ENCODE results near the gene USP10.

DNA sequence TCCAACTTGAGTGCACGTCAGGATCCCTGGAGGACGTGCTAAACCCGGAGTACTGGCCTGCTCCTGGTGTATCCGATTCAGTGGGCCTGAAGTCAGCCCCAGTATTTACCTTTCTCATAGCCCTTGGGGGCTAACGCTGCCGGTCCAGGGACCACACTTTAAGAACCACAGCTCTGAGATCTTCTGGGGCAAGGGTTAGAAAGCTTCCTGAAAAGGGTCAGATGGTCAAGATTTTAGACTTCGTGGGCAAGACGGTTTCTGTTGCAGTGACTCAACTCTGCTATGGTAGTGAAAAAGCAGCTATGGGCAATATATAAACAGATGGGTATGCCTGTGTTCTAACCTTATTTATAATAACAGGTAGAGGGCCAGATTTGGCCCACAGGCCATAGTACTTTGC is 14.6 kb upstream of the USP10 start:
- TF ChIP-seq CTCF (IDR thresholded peaks at IDR 0.05; ENCODE audit: insufficient read depth, low read depth, low read length) (no peak), EZH2 (IDR thresholded peaks at IDR 0.05; ENCODE audit: insufficient read depth, low read length) (no peak)
